ENCODE measurements around the gene AXDND1.
A peak's percentile ranks its signal among the peaks of the same experiment; 100 is the strongest.

AXDND1 gene, protein sequence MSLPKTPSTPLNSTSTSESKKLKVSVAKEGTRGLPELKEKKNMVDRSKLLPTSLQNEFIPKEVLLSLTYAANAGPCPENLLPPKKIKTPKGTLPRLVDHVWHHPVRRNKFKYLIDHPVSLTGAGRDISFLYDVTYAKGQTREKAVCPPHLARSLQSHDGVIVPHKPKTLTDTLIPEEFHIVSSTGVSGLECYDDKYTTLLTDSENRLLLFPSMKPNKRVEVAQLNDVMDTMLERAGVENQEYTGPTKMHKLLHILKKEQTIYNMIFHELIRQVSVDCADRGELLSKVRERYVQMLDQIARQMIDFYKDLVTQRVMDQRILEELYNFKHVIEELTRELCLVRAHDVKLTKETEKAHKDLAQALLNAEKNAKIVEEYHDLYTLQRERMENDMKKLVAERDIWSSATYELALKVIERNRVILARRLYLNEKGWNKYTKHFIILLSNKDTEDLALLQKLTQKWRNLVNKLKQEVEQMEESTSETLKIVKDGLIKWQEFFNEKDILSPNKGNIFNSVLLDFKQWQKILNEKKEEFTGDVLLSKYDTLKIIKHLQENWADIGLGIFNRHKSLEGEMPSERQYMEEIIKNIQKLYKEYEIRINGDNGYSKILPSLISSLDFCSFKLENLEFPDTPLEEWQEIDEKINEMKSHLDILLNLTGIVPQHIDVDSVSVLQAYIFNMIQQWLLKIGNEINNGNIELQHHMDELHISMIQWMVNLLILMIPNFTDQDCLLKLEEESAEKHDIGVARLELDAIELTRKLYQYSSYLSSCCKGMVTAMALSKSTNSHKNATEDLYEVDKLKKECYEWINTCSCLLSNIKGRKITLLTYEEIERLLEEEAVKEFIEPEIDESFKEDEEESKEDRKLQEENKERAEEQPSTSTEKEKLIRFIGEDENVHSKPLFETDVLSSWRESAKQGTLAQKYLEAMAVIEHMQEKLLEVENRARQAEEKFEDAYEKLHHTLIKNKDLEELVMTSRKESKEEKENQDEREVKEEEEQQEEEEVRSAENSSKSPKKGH

DNA sequence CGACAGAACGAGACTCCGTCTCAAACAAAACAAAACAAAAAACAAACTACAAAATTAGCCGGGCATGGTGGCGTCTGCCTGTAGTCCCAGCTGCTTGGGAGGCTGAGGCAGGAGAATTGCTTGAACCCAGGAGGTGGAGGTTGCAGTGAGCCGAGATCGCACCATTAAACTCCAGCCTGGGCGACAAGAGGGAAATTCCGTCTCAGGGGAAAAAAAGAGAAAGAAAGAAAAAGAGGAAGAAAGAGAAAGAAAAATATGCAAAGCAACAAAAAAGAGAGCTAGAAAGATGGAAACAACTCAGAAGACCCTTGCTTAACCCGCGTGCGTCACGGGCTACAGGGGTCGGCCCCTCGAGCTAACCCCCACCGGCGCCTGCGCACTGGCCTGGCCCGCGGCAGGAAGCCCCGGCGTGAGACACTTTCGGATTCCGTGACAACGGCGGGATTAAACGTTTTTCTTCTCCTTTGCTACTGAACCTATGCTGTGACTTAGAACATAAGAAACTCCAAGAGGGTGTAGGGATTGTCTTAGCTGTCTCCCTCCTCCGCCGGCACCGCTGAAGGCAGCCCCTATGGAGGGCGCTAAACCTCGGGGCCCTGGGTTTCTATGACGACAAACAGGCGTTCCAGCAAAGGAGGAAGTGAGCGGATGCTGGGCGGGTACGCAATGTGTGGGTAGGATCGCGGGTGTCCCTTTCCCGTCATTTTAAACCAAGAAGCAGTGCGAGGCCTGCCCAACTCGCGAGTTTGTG is at the start of gene AXDND1:
AXDND1 (plus strand) TSS at position 630 of the 751 bp plus-strand sequence. CDS start 539 bp downstream, outside the sequence.
- TF ChIP-seq JUND (IDR thresholded peaks at IDR 0.05; ENCODE audit: low read depth), result no peak
- in situ Hi-C loops (cut with HindIII; ENCODE audit: low pct_unique_long_range_greater_than_20kb, low sequenced_read_pairs), result no loop called here
- DNase-seq (ENCODE audit: low read depth in 1 of 2, low spot score in 1 of 2), result peak; percentile 86 to 94

GRCh38 chr1:179318491-179318890 is 47.3 kb upstream of the AXDND1 start:
- no peak for DNase-seq (ENCODE audit: low read depth in 1 of 2, low spot score in 1 of 2)
- TF ChIP-seq JUND (IDR thresholded peaks at IDR 0.05; ENCODE audit: low read depth), result no peak
- in situ Hi-C loops (cut with HindIII; ENCODE audit: low pct_unique_long_range_greater_than_20kb, low sequenced_read_pairs), result no loop called here

GRCh38 chr1:179321533-179322216 is 44.1 kb upstream of the AXDND1 start:
- in situ Hi-C loops (cut with HindIII; ENCODE audit: low pct_unique_long_range_greater_than_20kb, low sequenced_read_pairs), result no loop called here
- no peak for TF ChIP-seq JUND (IDR thresholded peaks at IDR 0.05; ENCODE audit: low read depth)
- DNase-seq (ENCODE audit: low read depth in 1 of 2, low spot score in 1 of 2), result no peak

- in situ Hi-C loops (cut with HindIII; ENCODE audit: low pct_unique_long_range_greater_than_20kb, low sequenced_read_pairs), result no loop called here
- TF ChIP-seq JUND (IDR thresholded peaks at IDR 0.05; ENCODE audit: low read depth), result no peak
- no peak for DNase-seq (ENCODE audit: low read depth in 1 of 2, low spot score in 1 of 2)
Observed at GRCh38 chr1:179322557-179322956, 43.2 kb upstream of the AXDND1 start.

- TF ChIP-seq JUND (IDR thresholded peaks at IDR 0.05; ENCODE audit: low read depth), result no peak
- no peak for DNase-seq (ENCODE audit: low read depth in 1 of 2, low spot score in 1 of 2)
- in situ Hi-C loops (cut with HindIII; ENCODE audit: low pct_unique_long_range_greater_than_20kb, low sequenced_read_pairs), result no loop called here
Observed at GRCh38 chr1:179323436-179323835, 42.3 kb upstream of the AXDND1 start.

DNA sequence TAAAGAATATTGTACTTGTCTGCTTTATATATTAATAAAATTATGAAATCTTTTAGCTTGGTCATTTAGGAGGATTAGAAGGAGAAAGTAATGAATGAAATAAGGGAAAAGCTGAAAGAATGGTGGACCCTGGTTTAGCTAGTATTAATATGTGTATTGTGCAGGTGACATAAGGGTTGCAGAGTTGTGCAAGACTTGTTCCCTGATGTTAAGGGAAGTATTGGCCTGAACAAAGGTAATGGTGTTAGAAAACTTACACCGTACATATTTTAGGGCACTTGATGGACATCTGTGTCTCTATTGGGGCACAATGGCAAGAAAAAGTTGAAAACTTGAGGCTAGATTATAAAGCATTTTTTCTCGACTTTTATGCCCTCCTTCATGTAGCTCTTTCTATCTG is 39.9 kb upstream of the AXDND1 start:
- DNase-seq (ENCODE audit: low read depth in 1 of 2, low spot score in 1 of 2), result no peak
- in situ Hi-C loops (cut with HindIII; ENCODE audit: low pct_unique_long_range_greater_than_20kb, low sequenced_read_pairs), result no loop called here
- TF ChIP-seq JUND (IDR thresholded peaks at IDR 0.05; ENCODE audit: low read depth), result no peak

- no peak for TF ChIP-seq JUND (IDR thresholded peaks at IDR 0.05; ENCODE audit: low read depth)
- no peak for DNase-seq (ENCODE audit: low read depth in 1 of 2, low spot score in 1 of 2)
- in situ Hi-C loops (cut with HindIII; ENCODE audit: low pct_unique_long_range_greater_than_20kb, low sequenced_read_pairs), result no loop called here
Observed at GRCh38 chr1:179326746-179327145, 39.0 kb upstream of the AXDND1 start.

DNA sequence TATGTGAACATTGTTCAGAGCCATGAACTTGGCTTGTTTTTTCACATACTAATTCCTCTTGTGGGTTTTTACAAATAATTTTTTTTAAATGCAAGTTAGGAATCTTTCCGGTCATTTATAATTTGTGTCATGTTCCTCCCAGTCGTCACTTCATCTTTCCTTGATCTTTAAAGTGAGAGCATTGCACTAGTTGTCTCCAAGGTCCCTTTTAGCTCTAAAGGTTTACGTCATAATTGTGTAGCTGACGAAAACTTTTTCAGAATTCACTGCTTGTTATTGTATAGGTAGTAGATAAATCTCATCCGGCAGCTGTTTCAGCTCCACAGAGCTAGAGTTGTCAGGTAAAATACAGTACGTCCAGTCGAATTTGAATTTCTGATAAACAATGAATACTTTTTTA is 38.6 kb upstream of the AXDND1 start:
- no peak for TF ChIP-seq JUND (IDR thresholded peaks at IDR 0.05; ENCODE audit: low read depth)
- no peak for DNase-seq (ENCODE audit: low read depth in 1 of 2, low spot score in 1 of 2)
- in situ Hi-C loops (cut with HindIII; ENCODE audit: low pct_unique_long_range_greater_than_20kb, low sequenced_read_pairs), result no loop called here

DNA sequence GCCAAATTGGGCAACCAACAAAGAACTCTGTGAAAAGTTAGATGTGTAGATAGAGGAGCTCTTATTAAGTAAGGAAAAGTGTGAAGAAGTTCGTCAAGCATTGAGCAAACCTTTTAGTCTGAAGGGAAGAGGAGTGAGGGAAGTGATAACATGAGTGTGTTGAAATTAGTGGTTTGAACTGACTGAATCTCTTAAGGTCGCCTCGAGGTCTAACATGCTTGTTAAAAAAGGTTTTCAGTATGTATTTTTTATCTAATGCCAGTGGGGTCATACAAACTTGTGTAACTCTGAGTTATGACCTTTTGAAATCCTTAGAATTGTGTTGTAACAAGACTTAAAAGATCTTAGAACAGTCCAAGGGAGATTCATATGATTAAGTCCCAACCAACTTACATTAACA is 38.1 kb upstream of the AXDND1 start:
- no peak for DNase-seq (ENCODE audit: low read depth in 1 of 2, low spot score in 1 of 2)
- in situ Hi-C loops (cut with HindIII; ENCODE audit: low pct_unique_long_range_greater_than_20kb, low sequenced_read_pairs), result no loop called here
- no peak for TF ChIP-seq JUND (IDR thresholded peaks at IDR 0.05; ENCODE audit: low read depth)

- TF ChIP-seq JUND (IDR thresholded peaks at IDR 0.05; ENCODE audit: low read depth), result no peak
- DNase-seq (ENCODE audit: low read depth in 1 of 2, low spot score in 1 of 2), result no peak
- in situ Hi-C loops (cut with HindIII; ENCODE audit: low pct_unique_long_range_greater_than_20kb, low sequenced_read_pairs), result no loop called here
Observed at GRCh38 chr1:179329862-179330261, 35.9 kb upstream of the AXDND1 start.

- DNase-seq (ENCODE audit: low read depth in 1 of 2, low spot score in 1 of 2), result no peak
- TF ChIP-seq JUND (IDR thresholded peaks at IDR 0.05; ENCODE audit: low read depth), result no peak
- in situ Hi-C loops (cut with HindIII; ENCODE audit: low pct_unique_long_range_greater_than_20kb, low sequenced_read_pairs), result no loop called here
Observed at GRCh38 chr1:179334440-179334839, 31.3 kb upstream of the AXDND1 start.

DNA sequence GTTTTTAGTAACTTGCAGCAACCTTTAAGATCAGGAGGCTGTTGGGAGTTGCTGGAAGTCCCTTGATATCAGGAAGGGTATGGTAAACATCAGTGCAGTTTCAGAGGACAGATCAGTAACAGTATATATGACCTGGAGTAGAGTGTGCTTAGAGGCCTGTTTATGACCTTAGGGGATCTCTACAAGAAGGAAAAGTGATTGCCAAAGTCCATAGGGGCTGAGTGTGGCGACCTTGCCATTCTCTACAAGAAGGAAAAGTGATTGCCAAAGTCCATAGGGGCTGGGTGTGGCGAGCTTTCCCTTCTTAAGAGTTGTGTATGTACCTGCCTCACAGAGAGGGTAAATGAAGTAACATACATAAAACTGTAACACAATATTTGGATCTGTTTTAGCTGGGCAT is 28.5 kb upstream of the AXDND1 start:
- TF ChIP-seq JUND (IDR thresholded peaks at IDR 0.05; ENCODE audit: low read depth), result no peak
- in situ Hi-C loops (cut with HindIII; ENCODE audit: low pct_unique_long_range_greater_than_20kb, low sequenced_read_pairs), result no loop called here
- DNase-seq (ENCODE audit: low read depth in 1 of 2, low spot score in 1 of 2), result no peak
